Hair follicular keratinocyte (primary cell): ENCODE measurements around the gene TBRG1. TPM values are rescaled to one million over a fixed set of nuclear protein-coding genes. Genes with fewer than 3 reads are reported as not detected.

Experiments
- total RNA-seq: library from RNA; depleted of rRNA; stranded (reverse); fragments of >200 nt; gene quantifications from 2 replicates; pipeline ENCODE4 v1.2.3, GENCODE V29; 2015

TBRG1 gene, protein sequence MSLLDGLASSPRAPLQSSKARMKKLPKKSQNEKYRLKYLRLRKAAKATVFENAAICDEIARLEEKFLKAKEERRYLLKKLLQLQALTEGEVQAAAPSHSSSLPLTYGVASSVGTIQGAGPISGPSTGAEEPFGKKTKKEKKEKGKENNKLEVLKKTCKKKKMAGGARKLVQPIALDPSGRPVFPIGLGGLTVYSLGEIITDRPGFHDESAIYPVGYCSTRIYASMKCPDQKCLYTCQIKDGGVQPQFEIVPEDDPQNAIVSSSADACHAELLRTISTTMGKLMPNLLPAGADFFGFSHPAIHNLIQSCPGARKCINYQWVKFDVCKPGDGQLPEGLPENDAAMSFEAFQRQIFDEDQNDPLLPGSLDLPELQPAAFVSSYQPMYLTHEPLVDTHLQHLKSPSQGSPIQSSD
- total RNA-seq, result 19.3 and 19.7 TPM in 2 replicates

GRCh38 chr11:124622531-124623451 lies at the start of gene TBRG1:
TBRG1 (plus strand) TSS chr11:124622864; CDS start chr11:124623084, 220 bp downstream.

DNA sequence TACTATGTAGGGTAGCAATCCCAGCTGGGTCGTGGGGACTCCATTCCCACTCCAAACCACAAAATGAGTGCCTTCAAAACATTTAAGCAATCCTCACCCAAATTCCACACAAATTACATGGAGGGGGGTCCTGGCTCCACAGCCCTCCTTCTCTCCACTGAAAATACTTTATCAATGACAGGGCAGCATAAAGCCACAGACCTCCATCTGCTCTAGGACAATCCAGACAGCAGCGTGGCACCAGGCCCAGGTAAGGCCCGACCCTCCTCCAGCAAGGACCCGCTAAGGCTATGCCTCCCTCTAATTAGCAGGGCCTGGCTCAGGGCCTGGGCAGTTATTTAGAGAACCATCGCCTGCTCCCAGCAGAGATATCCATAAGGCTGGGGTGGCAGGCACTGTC lies 11.6 kb upstream of the TBRG1 start, which contains the start of gene PANX3:
TSS of gene PANX3 (plus strand) at position 365 of the 400 bp plus-strand sequence. CDS start 129 bp downstream, outside the sequence.

DNA sequence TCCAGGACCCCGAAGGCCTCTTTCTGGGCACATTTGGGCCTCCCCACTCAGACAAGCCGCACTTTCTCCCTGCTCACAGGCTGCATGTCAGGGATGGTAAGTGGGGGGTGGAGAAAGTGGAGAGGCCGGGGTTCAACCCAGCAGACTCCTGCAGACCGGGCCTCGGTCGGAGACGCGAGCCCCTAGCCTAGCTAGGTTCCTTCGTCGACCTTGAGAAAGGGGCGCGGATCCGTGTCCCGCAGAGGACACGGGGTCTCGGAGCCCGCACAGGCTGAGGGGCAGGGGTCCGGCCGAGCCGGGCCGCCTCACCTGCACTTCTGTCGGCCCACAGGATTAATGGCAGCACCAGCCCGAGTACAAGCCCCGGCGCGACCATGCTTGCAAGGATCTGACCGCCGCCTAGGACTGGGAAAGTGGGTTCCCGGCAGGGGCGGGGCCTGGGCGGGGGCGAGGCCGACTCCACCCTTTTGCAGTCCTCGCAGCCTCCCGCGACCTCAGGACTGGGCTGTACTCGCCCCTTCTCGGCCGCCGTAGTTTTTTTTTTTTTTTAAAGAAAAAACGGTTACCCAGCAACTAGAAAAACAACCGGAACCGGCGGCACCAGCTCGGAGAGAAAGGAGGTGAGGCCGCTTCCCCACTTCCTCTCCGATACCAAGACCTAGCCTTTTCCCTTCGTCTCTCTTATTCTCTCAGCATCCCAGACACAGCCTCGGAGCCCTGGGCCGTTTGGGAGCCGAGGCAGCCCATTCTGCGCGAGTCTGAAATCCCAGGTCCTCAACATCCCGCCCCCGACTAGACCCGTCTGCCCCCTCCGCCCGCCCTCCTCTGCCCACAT lies 50.9 kb downstream of the TBRG1 start, which contains the start of the genes SIAE and SPA17:
TSS of gene SIAE (minus strand) at position 407 of the 835 bp plus-strand sequence. CDS start at position 376, 31 bp downstream.
TSS of gene SPA17 (plus strand) at position 572 of the 835 bp plus-strand sequence. CDS start 1,361 bp downstream, outside the sequence.

Other genes starting within 250 kb of the TBRG1 start
- gene OR8B2, start 238.4 kb upstream of the TBRG1 start, total RNA-seq, result not detected in 2 replicates
- not detected in 2 replicates for gene OR8B3, start 223.8 kb upstream of the TBRG1 start, total RNA-seq
- not detected in 2 replicates for gene OR8B4, start 198.0 kb upstream of the TBRG1 start, total RNA-seq
- not detected in 2 replicates for gene OR8B8, start 177.2 kb upstream of the TBRG1 start, total RNA-seq
- gene OR8B12, start 79.2 kb upstream of the TBRG1 start, total RNA-seq, result not detected in 2 replicates
- not detected in 2 replicates for gene OR8A1, start 52.9 kb upstream of the TBRG1 start, total RNA-seq
- gene PANX3, start 11.4 kb upstream of the TBRG1 start, total RNA-seq, result not detected in 2 replicates
- gene SIAE, start 50.9 kb downstream of the TBRG1 start, total RNA-seq, result 9.6 and 10.1 TPM in 2 replicates
- 21.6 and 28.0 TPM in 2 replicates for gene SPA17, start 51.0 kb downstream of the TBRG1 start, total RNA-seq
- gene NRGN, start 117.1 kb downstream of the TBRG1 start, total RNA-seq, result 0.15 and 0.39 TPM in 2 replicates
- not detected in 2 replicates for gene VSIG2, start 129.4 kb downstream of the TBRG1 start, total RNA-seq
- not detected in 2 replicates for gene ESAM, start 139.4 kb downstream of the TBRG1 start, total RNA-seq
- 3.4 TPM in 2 replicates for gene MSANTD2, start 177.5 kb downstream of the TBRG1 start, total RNA-seq
- 34.8 and 59.5 TPM in 2 replicates for gene ROBO3, start 242.6 kb downstream of the TBRG1 start, total RNA-seq